ENCODE results near the gene OR10J5.
"Not testable (repeated sequence)": the region's sequence is repeated elsewhere in the genome, so short reads cannot be mapped to it uniquely, and the experiment has no call there.

OR10J5 gene, protein sequence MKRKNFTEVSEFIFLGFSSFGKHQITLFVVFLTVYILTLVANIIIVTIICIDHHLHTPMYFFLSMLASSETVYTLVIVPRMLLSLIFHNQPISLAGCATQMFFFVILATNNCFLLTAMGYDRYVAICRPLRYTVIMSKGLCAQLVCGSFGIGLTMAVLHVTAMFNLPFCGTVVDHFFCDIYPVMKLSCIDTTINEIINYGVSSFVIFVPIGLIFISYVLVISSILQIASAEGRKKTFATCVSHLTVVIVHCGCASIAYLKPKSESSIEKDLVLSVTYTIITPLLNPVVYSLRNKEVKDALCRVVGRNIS

DNA sequence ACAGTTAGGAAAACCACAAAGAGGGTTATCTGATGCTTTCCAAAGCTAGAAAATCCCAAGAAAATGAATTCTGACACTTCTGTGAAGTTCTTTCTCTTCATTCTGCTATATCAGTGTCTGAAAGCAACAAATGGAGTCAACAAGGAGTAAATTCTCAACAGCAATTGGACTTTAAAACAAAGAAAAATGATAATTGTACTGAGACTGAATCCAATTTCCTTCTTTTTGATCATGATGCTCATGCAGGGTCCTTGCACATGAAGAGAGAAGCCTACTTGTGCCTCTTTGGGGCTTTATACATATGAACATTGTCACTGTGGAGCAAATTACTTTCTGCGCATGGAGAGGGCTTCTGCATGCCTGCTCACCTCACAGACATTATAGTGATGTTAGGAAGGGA, at the start of gene OR10J5:
TSS of gene OR10J5 (minus strand) at position 101 of the 400 bp plus-strand sequence. CDS start at position 101, 0 bp downstream.
- DNase-seq, result no peak

DNA sequence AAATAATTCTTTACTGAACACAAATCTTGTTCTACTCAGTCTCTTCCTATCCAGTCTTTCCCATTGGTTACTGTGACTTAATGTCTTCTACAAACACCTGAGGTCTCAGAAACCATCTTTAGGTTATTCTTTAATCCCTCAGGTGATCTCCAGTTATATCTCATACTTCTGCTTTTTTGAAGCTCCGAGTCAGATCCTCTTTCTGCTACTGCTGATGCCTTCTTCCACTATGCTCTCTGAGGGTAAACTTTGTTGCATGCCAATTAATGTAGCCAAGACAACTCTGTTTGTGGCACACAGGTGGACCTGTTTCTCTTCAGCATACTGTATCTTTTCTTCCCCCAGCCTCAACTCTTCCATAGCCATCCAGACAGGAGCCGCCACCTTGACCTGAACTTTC, 48.7 kb upstream of the OR10J5 start:
- DNase-seq, result no peak

DNA sequence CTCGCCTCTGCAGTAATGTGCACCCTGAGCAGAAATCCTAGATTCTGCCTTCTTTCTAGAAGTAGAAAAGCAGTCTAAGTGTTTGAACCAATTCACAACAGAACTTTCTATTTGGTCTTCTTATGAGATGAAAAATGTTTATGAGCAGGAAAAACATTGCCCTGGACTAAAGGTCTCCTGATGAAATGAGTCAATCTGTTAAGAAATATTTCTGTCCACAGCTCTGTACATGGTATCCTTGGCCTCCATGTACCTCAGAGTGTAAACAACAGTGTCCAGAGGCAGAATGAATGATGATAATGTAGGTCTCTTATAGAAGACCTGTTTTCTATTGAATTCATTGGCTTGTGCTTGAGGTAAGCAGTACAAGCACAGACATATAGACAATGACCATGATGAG, 45.6 kb upstream of the OR10J5 start:
- no peak for DNase-seq

DNA sequence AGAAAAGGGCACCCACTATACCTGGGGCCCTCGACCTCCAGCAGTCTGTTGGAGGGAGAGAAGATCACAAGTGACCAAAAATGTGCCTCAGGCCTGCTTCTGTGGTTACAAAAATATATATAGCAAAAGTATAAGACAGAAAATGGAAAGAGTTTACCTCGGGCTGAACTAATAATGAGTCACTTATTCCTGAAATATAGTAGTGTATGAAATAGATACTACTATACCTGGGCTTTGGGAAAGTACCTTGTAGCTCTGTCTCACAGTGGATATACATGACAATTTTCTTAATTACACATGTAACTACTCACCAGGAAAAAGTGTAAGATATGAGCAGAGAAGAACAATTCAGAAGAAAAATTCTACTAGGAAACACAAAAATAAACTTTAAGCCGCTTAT, 44.5 kb upstream of the OR10J5 start:
- no peak for DNase-seq

DNA sequence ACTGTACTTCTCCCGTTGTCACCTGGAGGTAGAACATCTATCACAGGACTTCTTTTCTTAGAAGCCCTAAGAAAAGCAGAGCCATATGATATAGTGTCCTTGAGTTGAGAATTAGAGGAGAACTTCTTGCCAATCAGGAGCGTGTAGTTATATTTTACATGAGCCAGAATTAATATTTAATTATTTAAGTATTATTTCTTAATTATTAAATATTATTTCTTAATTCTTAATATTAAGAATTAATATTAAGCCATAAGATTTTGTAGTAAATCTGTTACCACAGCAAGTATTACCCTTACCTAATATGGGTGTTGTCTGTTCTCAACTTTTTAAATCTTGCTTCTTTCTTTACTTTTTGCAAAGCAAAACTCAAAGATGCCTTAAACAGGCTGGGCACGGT, 41.6 kb upstream of the OR10J5 start:
- DNase-seq, result no peak

DNA sequence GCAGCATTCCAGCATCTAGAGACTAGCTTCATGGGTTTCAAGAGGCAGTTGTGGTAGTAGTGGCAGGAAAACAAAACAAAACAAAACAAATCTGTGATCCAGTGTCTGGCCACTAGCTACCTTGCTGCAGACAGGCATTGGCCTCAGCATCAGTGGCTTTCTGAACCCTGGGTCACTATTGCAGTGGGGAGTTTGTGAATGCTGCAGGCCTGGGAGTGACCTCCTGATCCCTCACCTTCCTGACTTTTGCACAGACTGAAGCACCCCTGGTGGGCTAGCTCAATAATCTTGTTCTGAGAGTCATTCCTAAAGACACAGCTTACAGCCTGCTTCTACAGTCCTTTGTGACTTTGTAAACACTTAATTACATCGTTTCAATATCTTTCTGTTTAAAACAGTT, 26.9 kb upstream of the OR10J5 start:
- DNase-seq, result no peak

DNA sequence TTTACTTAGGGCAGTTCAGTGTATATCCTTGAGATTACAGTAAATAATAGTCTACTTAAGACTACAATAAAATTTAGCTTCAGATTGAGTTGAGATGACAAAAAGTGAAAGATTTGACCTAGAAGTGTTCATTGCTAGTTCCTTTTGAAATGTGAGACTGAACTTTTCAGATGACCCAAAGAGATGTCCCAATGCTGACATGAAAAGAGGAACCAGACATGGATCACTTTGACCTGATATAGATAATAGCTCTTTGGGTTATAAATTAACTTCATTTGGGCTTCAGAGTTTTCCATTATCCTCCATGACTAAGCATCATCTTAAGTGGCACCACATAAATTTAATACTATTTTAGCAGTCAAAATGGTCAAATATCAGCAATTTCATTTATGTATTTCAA, 25.7 kb upstream of the OR10J5 start:
- no peak for DNase-seq

DNA sequence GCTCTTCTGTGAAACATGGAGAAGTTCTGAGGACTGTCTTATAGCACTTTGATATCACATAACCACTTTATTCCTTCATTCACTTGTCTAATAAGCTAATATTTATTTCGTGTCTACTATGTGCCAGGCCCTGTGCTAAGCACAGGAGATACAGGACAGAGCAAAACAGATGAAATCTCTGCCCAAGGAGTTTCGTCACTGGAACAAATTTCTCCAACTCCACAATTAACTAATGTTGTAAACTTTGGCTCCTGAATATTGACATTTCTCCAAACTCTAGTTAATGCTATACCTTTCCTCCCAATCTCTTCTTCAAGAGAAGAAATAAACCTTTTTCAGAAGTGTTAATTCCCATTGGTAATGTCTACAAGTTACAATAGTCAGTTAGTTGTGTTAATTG, 24.8 kb upstream of the OR10J5 start:
- no peak for DNase-seq

DNA sequence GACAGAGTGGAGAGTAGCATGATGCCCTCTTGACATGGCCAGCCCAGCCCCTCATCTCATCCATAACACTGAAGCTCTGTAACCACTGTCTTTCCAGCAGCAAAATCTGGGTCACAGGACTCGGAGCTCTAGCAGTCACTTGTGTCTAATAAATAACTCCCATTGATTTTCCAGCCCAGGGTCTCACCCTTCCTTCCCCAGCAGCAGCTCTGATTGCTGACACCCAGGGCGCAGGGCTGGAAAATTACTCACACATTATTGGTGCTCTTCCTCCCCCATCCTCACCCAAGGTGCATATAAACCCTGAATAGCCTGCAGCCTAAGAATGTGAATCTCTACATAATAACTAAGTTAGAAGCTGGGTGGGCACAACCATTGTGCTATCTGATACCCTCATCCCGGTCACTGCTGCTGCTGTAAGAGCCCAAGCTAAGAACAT, 21.1 kb upstream of the OR10J5 start:
- no peak for DNase-seq

DNA sequence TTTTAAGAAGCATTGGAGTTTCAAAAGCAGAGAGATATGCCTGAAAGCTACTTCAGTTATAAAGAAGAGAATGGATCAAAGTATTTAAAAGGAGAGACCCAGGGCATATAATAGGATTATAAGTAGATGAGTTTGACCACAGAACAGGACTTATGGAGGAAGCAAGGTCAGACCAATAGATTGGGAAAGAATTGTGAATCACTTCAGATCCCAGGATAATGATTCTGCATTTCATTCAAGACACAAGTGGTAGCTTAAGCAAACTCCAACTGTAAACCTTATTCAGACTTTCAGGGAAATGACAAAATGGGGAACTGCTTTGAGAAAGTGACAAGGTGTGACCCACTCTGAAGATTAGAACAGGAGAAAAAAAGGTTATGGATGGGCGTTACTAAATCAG, 18.9 kb upstream of the OR10J5 start:
- DNase-seq, result no peak

DNA sequence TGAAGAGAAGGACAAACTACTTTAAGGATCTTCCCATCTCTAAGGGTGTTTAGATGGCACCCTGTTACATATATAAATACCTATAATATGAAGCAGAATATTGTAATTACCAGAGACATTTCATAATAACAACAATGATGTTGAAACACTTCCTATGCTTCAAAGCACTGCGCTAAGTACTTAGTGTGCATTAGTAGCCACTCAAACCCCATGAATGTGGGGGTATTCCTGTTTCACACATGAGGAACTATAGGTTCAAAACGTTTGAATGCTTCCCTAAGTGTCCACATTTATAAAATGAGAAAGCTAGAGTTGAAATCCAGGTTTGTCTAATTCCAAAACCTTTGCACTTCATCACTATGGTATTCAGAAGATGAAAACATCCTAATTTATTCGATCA, 18.5 kb upstream of the OR10J5 start:
- DNase-seq, result no peak

DNA sequence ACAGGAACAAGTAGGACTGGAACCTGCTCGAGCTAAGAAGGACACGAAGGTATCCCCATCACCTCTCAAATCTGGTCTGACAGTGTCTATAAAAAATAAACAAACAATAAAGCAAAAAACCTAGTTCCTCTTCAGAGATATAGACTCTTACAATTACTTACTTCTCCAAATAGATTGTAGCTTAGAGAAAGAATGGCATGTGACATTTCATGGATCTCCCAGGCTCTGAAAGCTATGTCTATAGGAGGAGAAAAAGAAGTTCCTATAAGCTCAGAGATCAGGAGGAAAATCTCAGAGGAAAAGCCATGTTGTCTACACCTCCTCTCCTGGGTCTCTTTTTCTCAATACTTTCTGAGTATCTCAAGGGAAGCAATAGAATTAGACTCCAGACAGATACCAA, 12.3 kb upstream of the OR10J5 start:
- DNase-seq, result no peak

DNA sequence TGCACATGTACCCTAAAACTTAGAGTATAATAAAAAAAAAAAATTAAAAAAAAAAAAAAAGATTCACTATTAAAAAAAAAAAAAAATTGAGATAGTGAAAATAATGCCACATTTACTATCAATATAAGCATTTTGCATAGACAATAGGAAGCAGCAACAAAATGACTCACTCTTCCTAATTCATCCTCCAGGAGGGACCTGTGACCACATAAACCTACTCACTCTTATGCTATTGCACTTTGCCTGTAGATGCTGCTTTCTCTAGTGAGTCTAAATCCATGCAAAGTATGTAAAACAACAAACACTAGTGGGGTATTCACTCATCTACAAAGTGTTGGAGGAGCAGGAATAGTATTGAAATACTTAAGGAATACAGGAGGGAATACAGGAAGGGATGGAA, 2.9 kb downstream of the OR10J5 start:
- DNase-seq, result no peak

DNA sequence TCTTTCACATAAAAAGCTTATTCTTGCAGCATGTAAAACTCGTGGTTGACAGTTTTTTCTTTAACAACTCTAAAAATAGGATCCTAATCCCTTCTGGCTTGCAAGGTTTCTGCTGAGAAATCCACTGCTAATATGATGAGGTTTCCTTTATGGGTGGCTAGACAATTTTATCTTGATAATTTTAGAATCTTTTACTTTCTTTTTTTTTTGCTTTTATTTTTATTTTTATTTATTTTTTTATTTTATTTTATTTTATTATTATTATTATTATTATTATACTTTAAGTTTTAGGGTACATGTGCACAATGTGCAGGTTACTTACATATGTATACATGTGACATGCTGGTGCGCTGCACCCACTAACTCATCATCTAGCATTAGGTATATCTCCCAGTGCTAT, 11.0 kb downstream of the OR10J5 start:
- not testable (repeated sequence) for DNase-seq

DNA sequence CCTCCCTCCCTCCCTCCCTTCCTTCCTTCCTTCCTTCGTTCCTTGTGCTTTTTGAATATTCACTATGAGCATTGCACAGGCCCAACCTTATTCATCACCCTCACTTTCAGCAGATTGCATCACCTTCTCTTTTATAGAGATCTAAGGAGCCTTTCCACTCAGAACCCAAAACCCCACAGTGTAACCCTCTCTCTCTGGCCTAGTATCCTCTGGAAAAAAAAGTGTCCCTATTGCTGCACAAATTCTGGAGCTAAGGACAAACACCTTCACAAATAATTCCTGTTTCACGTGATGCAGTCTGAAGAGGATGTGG, 25.6 kb downstream of the OR10J5 start:
- DNase-seq, result no peak

DNA sequence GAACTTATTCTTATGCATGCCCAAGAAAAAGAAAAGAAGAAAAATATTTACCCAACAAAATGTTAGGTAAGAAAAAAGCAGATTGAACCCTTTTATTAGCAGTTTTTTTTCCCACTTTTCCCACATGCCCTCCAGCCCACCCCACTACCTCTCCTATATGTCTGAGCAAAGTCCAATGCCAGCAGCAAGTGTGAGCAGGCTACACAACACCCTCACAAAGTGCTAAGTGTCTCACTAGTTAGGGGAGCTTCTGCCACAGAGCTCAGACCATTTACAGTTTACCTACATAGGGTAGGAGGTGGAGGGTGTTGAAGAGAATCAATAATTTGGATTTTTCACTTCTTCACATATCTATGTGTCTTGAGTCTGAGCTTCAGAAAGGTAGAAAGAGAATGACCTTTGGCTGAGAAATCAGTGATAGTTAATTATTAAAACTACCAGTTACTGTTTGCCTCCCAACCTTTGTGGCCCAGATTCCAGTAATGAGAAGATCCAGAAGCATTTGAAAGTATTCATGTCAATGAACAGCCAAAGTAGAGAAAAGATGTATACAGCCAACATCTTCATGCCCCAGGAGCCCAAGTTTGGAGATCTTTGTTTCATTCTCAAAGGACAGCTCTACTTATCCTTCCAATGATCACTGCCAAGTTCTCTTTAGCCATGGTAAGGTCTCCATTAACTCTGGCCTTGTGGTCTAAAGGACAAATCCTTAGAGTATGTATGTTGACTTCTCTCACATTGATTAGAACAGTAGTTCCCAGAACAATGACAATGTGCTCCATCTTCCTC, 26.2 kb downstream of the OR10J5 start:
- DNase-seq, result no peak

DNA sequence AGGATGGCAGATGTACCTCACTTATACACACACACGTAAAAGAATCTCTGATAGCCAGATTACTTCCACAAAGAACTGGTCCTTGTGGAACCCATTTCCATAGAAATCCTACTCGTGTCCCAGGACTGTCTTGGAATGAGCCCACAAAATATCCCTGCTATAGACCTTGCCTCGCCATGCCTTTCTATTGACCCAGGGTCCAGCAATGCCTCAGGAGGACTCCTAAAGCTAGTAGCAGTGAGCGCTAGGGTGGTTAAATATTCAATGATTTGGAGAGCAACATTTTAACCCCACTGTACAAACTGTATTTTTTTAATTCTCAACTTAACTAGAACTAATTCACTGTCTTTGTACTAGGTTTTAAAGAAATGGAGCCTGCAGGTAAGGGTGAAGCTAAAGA, 26.9 kb downstream of the OR10J5 start:
- no peak for DNase-seq

DNA sequence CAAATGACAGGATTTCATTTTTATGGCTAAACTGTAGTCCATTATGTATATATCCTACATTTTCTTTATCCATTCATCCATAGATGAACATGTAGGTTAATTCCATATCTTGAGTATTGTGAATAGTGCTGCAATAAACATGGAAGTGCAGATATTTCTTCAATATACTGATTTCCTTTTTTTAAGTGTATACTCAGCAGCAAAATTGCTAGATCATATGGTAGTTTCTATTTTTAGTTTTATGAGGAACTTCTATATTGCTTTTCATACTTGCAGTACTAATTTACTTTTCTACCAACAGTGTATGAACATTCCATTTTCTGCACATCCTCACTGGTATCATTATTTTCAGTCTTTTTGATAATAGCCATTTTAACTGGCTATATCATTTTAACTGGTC, 30.1 kb downstream of the OR10J5 start:
- DNase-seq, result no peak

DNA sequence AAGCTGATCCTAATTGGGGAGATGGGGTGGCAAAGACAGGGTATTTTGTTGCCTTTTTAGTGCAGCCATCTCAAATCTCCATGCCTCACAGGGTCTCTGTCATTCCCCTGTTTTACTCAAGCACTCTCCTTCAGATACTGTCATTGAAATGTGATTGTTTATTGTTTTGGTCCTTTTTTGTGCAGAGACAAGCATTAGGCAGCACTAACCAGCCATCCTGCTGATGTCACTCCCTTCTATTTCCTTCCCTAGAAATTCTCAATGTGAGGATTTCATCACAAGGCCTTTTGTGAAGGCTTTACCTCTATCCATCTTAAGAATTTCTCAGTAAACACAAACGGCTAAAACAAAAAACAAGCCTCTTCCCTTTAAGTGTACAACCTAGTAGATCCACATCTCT, 34.7 kb downstream of the OR10J5 start:
- DNase-seq, result no peak

DNA sequence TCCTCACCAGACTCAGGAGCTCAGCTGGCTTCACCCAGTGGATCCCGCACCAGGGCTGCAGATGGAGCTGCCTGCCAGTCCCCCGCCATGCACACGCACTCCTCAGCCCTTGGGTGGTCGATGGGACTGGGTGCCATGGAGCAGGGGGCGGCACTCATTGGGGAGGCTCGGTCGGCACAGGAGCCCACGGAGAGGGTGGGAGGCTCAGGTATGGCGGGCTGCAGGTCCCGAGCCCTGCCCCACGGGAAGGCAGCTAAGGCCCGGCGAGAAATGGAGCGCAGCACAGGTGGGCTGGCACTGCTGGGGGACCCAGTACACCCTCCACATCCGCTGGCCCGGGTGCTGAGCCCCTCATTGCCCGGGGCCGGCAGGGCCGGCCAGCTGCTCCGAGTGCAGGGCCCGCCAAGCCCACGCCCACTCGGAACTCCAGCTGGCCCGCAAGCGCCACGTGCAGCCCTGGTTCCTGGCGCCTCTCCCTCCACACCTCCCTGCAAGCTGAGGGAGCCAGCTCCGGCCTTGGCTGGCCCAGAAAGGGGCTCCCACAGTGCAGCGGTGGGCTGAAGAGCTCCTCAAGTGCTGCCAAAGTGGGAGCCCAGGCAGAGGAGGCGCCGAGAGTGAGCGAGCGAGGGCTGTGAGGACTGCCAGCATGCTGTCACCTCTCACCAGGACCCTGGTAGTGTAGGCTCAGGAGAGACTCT, 41.1 kb downstream of the OR10J5 start:
- not testable (repeated sequence) for DNase-seq

DNA sequence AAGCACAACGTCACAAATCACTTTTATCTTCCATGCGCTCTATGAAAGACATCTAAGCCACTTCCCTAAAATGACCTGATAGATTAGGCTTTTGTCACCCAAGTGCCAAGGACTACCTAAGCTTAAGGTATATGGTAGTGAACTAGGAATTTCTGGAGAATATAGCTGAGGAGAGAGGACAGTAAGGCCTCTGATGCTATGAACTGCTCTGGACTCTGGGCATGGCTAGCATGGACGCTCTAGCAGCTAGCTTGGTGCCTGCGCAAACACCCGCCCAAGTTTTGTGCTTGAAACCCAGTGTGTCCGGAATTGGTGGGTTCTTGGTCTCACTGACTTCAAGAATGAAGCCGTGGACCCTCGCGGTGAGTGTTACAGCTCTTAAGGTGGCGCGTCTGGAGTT, 42.5 kb downstream of the OR10J5 start:
- no peak for DNase-seq

DNA sequence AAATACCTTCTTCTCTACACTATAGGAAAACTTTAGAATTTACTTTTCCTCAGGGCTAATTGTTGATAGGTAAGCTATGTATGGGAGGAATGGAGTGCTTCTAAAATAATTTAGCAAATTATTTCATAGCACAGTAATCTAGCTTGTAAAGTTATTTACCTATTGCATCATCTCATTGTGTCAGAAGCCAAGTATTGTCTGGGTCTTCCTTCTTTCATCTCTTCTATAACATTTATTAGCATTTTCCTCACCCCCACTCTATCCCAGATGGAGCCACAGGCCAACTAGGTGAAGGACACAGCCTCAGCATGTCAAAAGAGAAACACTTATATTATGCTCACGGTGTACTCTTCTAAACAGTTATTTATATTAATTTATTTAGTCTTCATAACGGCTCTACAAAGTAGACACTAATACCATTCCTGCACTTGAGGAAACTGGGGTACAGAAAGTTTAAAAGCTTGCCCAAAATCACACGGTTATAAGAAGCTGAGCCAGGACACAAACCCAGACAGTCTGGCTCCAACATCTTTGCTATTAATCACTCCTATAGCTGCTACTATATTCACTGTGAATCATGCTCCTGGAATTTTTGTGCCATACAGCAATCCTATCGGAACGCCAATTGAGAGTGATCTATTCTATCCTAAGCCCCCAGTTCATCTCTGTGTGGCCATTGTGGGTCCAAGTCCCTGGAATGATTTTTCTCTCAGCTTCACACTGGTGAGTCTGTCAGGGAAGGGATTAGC, 43.1 kb downstream of the OR10J5 start:
- DNase-seq, result no peak

Data from activated CD4-positive, alpha-beta T cell treated with anti-CD3 and anti-CD28 coated beads, Interleukin-2, amount 50 U/mL, for 48 hours (primary cell).